H1 (cell line): Measurements from ENCODE around the gene MED12L.

Source experiments
- CBX8 ChIP-seq: fragments of 300-800, 300-1000 bp; sonication (generic); IDR thresholded peaks from 2 replicates; pipeline ENCODE4 v1.7.1; 2016; ENCODE audit warnings: low read depth, low read length, borderline replicate concordance
- CREB1 ChIP-seq: IDR thresholded peaks from 2 replicates; pipeline ENCODE4 v1.6.1; 2012; ENCODE audit warnings: inconsistent platforms
- EGR1 ChIP-seq: IDR thresholded peaks from 2 replicates; pipeline ENCODE4 v1.6.1; 2011; ENCODE audit warnings: low read depth, low read length, borderline replicate concordance
- EP300 ChIP-seq, 2 experiments: IDR thresholded peaks; 1 replicate in 1 of 2; 2 replicates in 1 of 2; pipeline ENCODE4 v1.6.1; 2011 to 2012; ENCODE audit warnings: low read depth in 2 of 2, low read length in 2 of 2, mild to moderate bottlenecking in 2 of 2, borderline replicate concordance in 1 of 2, inconsistent platforms in 1 of 2, moderate library complexity in 1 of 2
- EZH2 ChIP-seq: fragments of 200-600 bp; sonication (generic); IDR thresholded peaks from 2 replicates; pipeline ENCODE4 v1.7.1; 2012; ENCODE audit warnings: low read depth, mild to moderate bottlenecking, moderate library complexity, low read length, inconsistent platforms; ENCODE audit not compliant: severe bottlenecking
- JUN ChIP-seq: IDR thresholded peaks from 2 replicates; pipeline ENCODE4 v1.6.1; 2011; ENCODE audit warnings: low read depth, mild to moderate bottlenecking, improper control_type of control experiment, low read length
- POLR2A ChIP-seq, 2 experiments: IDR thresholded peaks; 1 replicate in 1 of 2; 2 replicates in 1 of 2; pipeline ENCODE4 v1.6.1; 2011; ENCODE audit warnings: low read depth in 2 of 2, low read length in 2 of 2, mild to moderate bottlenecking in 2 of 2; ENCODE audit errors: control extremely low read depth in 1 of 2
- POLR2AphosphoS5 ChIP-seq: IDR thresholded peaks from 2 replicates; pipeline ENCODE4 v1.6.1; 2011; ENCODE audit warnings: low read depth, low read length
- SP2 ChIP-seq: IDR thresholded peaks from 2 replicates; pipeline ENCODE4 v1.6.1; 2012; ENCODE audit warnings: mild to moderate bottlenecking, low read length, inconsistent platforms
- TF ChIP-seq, protein P1 (sequence below): IDR thresholded peaks from 2 replicates; pipeline ENCODE4 v1.6.1; 2011; ENCODE audit warnings: low read length, improper control_type of control experiment
- TF ChIP-seq, protein P2 (sequence below), 3 experiments: IDR thresholded peaks; 1 replicate in 2 of 3; 2 replicates in 1 of 3; pipeline versions ENCODE4 v1.5.1 to v1.6.1; 2011; ENCODE audit warnings: low read length in 3 of 3, mild to moderate bottlenecking in 3 of 3, inconsistent platforms in 2 of 3, low read depth in 1 of 3, moderate library complexity in 1 of 3; ENCODE audit not compliant: insufficient read depth in 1 of 3; ENCODE audit errors: control extremely low read depth in 1 of 3

DNA sequence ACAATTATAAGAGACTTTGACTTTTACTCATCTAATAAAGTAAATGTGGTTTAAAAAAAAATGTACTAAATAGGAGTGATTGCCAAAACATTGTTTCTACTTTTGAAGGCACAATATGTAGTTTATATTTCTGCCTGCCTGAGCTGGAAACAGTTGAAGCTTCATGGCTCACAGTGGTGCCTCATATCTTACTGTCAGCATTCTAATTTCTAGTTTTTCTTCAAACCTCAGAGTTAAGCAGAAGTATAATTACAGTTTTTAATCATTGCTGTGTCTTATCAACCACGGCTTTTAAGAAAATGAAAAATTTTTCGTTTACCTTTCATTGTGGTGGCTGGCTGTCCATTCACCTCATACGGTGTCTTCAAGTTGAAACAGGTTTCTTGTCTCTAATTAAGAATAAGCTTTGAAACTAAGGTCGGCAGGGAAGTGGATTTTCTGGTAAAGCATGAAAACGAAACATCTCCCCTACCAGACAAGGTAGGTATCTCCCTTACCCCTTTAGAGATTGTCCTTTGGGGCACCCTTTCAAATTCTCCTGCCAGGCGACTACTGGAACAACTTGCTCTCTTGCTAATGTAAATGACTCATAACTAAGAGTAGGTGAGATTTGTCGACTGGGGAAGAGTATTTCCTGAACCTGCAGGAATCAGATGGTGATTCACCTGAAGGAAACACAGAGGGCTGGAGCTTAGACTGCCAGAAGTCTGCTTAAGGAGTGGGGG, 231.0 kb downstream of the MED12L start, which contains the start of gene GPR87:
- TF ChIP-seq EP300 (IDR thresholded peaks at IDR 0.05; ENCODE audit: borderline replicate concordance in 1 of 2, low read depth in 2 of 2, low read length in 2 of 2) (no peak), SP2 (no peak), POLR2A (IDR thresholded peaks at IDR 0.05; ENCODE audit: control extremely low read depth in 1 of 2, low read depth in 2 of 2, low read length in 2 of 2) (no peak), EGR1 (no peak), CREB1 (no peak), EZH2 (no peak), POLR2AphosphoS5 (no peak), CBX8 (no peak), JUN (no peak)
- TF ChIP-seq, protein P1, sequence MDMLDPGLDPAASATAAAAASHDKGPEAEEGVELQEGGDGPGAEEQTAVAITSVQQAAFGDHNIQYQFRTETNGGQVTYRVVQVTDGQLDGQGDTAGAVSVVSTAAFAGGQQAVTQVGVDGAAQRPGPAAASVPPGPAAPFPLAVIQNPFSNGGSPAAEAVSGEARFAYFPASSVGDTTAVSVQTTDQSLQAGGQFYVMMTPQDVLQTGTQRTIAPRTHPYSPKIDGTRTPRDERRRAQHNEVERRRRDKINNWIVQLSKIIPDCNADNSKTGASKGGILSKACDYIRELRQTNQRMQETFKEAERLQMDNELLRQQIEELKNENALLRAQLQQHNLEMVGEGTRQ, result no peak
- TF ChIP-seq, protein P2, sequence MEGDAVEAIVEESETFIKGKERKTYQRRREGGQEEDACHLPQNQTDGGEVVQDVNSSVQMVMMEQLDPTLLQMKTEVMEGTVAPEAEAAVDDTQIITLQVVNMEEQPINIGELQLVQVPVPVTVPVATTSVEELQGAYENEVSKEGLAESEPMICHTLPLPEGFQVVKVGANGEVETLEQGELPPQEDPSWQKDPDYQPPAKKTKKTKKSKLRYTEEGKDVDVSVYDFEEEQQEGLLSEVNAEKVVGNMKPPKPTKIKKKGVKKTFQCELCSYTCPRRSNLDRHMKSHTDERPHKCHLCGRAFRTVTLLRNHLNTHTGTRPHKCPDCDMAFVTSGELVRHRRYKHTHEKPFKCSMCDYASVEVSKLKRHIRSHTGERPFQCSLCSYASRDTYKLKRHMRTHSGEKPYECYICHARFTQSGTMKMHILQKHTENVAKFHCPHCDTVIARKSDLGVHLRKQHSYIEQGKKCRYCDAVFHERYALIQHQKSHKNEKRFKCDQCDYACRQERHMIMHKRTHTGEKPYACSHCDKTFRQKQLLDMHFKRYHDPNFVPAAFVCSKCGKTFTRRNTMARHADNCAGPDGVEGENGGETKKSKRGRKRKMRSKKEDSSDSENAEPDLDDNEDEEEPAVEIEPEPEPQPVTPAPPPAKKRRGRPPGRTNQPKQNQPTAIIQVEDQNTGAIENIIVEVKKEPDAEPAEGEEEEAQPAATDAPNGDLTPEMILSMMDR (IDR thresholded peaks at IDR 0.05; ENCODE audit: control extremely low read depth in 1 of 3, insufficient read depth in 1 of 3, low read depth in 1 of 3, low read length in 3 of 3), result no peak
